GM12892 (cell line): ENCODE measurements around the gene PLEKHA6.

Source experiments
- POLR2A ChIP-seq: IDR thresholded peaks from 2 replicates; pipeline ENCODE4 v1.6.1; 2011; ENCODE audit warnings: low read depth, low read length, control low read depth
- POLR2AphosphoS5 ChIP-seq: IDR thresholded peaks from 2 replicates; pipeline ENCODE4 v1.6.1; 2011; ENCODE audit warnings: low read depth, low read length, control low read depth
- TAF1 ChIP-seq: IDR thresholded peaks from 2 replicates; pipeline ENCODE4 v1.6.1; 2011; ENCODE audit warnings: low read depth, mild to moderate bottlenecking, control low read depth, low read length, borderline replicate concordance

GRCh38 chr1:204293605-204294337 is 66.0 kb downstream of the PLEKHA6 start:
- TF ChIP-seq POLR2AphosphoS5 (no peak), POLR2A (no peak), TAF1 (no peak)
